ENCODE measurements around the gene HMG20A. TPM values are rescaled to one million over a fixed set of nuclear protein-coding genes. Genes with fewer than 3 reads are reported as not detected.

Gene HMG20A
- total RNA-seq (2016; rRNA removed; fragmentation: Illumina TruSeq; extraction: Trizol) = 28.0 and 39.7 TPM in 2 replicates
- total RNA-seq (2016; cell fraction: cytosol; rRNA removed; fragmentation: Illumina TruSeq; extraction: Trizol; ENCODE audit: low read depth) = 3.7 and 5.0 TPM in 2 replicates
- 28.9 and 36.4 TPM in 2 replicates for total RNA-seq (2016; cell fraction: insoluble cytoplasmic fraction; rRNA removed; fragmentation: Illumina TruSeq; extraction: Trizol)
- 10.3 and 10.6 TPM in 2 replicates for total RNA-seq (2016; cell fraction: membrane; rRNA removed; fragmentation: Illumina TruSeq; extraction: Trizol)
- total RNA-seq (2016; cell fraction: nucleus; rRNA removed; fragmentation: Illumina TruSeq; extraction: Trizol) = 20.2 and 31.6 TPM in 2 replicates
- polyA plus RNA-seq (2011; rRNA removed) = 27.4 and 35.2 TPM in 2 replicates
- 21.0 and 23.7 TPM in 2 replicates for polyA plus RNA-seq (2011; cell fraction: cytosol; rRNA removed)
- polyA plus RNA-seq (2011; cell fraction: nucleus; rRNA removed) = 23.0 and 26.1 TPM in 2 replicates
- 17.5 and 20.8 TPM in 2 replicates for polyA plus RNA-seq (2012)
- polyA plus RNA-seq (2016; cell fraction: cytosol; fragmentation: Illumina TruSeq; extraction: Trizol; ENCODE audit: low read depth) = 1.5 and 1.9 TPM in 2 replicates
- polyA plus RNA-seq (2016; cell fraction: insoluble cytoplasmic fraction; fragmentation: Illumina TruSeq; extraction: Trizol; ENCODE audit: low read depth) = 35.6 and 37.6 TPM in 2 replicates
- 5.9 and 6.7 TPM in 2 replicates for polyA plus RNA-seq (2016; cell fraction: membrane; fragmentation: Illumina TruSeq; extraction: Trizol; ENCODE audit: low read depth)
- 29.4 and 36.9 TPM in 2 replicates for polyA plus RNA-seq (2016; cell fraction: nucleus; fragmentation: Illumina TruSeq; extraction: Trizol; ENCODE audit: insufficient read depth, low read depth)
- polyA minus RNA-seq (2011; rRNA and poly(A)+ RNA removed; ENCODE audit: low replicate concordance) = 36.6 and 54.0 TPM in 2 replicates
- 36.0 and 37.3 TPM in 2 replicates for polyA minus RNA-seq (2011; cell fraction: cytosol; rRNA and poly(A)+ RNA removed)
- polyA minus RNA-seq (2011; cell fraction: nucleus; rRNA and poly(A)+ RNA removed) = 38.5 and 47.0 TPM in 2 replicates
- Bru-seq, nascent RNA = percentile 80 among the genes with signal in this experiment
- percentile 73 among the genes with signal in this experiment for BruChase-seq, experiment 1, labeled RNA remaining after a 6-hour chase
- BruChase-seq, experiment 2, labeled RNA remaining after a 2-hour chase = percentile 76 among the genes with signal in this experiment
- long read RNA-seq, experiment 1, full-length matches to known transcripts = 9 of 16 reads
- long read RNA-seq, experiment 1, partial matches to known transcripts = 6 of 16 reads
- long read RNA-seq, experiment 1, other reads (novel, unspliced or antisense) = 1 of 16 reads
- long read RNA-seq, experiment 2, full-length matches to known transcripts = 29 of 43 reads
- long read RNA-seq, experiment 2, partial matches to known transcripts = 6 of 43 reads
- long read RNA-seq, experiment 2, other reads (novel, unspliced or antisense) = 8 of 43 reads

- peaks cover 79% of the 10 kb centered on the region for H3K79me2 ChIP-seq (ENCODE audit: insufficient read depth, low read length)
- peak within 1 kb of the TSS; percentile 90 for H3K27ac ChIP-seq (ENCODE audit: extremely low read length, insufficient read depth, low read length)
- H3K27me3 ChIP-seq (ENCODE audit: control insufficient read depth in 1 of 2, insufficient read depth in 2 of 2, low read length in 2 of 2) = no peaks in the 10 kb centered on the region; a peak in 2 of 5 replicates
- H3K4me2 ChIP-seq (ENCODE audit: low read depth, low read length) = peak within 1 kb of the TSS; percentile 84
- peaks cover 64% of the 10 kb centered on the region for H3K4me1 ChIP-seq (ENCODE audit: insufficient read depth, low read length)
- ATAC-seq (peak; percentile 54), FAIRE-seq (peak; percentile 53), DNase-seq (ENCODE audit: low spot score) (peak; percentile 80)
- peak within 1 kb of the TSS; percentile 87 to 95 (median 95) for H3K4me3 ChIP-seq (replicated peaks in 1 of 3; ENCODE audit: insufficient read depth in 1 of 3, low read depth in 2 of 3, low read length in 3 of 3)
- H3K9ac ChIP-seq (ENCODE audit: insufficient read depth, low read depth, low read length) = peak within 1 kb of the TSS; percentile 89
- no peaks in the 10 kb centered on the region for H3K9me3 ChIP-seq (ENCODE audit: low read length)
- in situ Hi-C loops (cut with HindIII; ENCODE audit: extremely low pct_ligation_motif_present, low pct_unique_long_range_greater_than_20kb) (no loop called here), intact Hi-C loops (cut with micrococcal nuclease; ENCODE audit: unreplicated experiment) (no loop called here)
- no peaks in the 10 kb centered on the region for H3K36me3 ChIP-seq (replicated peaks in 1 of 2; ENCODE audit: control insufficient read depth in 1 of 2, insufficient read depth in 2 of 2, low read length in 2 of 2)
- ChIA-PET POLR2A (interaction anchor here (1.0 kb wide), 1 partner anchor 23 kb away, joined by 3 read pairs; no protein-coding TSS in a partner anchor), CTCF (ENCODE audit: low intra/inter-chr PET ratio, low total read pairs) (no interaction called here)
- H2AFZ ChIP-seq (ENCODE audit: low read length) = peak within 1 kb of the TSS; percentile 94
- H4K20me1 ChIP-seq (ENCODE audit: insufficient read depth, low read length) = peaks cover 6% of the 10 kb centered on the region; the same call in 1 of the 2 replicates
- TSS peak; percentile 57 for BruUV-seq (replicated peaks)
- under 1% methylated on average over 22 of the region's 25 CpGs for WGBS (ENCODE audit: low lambda C conversion rate)
- no peak; the same call in 1 of the 2 replicates for TF ChIP-seq ZNF607 (CRISPR knock-in tag; IDR thresholded peaks at IDR 0.05; ENCODE audit: borderline replicate concordance)
- TF ChIP-seq, protein P1, sequence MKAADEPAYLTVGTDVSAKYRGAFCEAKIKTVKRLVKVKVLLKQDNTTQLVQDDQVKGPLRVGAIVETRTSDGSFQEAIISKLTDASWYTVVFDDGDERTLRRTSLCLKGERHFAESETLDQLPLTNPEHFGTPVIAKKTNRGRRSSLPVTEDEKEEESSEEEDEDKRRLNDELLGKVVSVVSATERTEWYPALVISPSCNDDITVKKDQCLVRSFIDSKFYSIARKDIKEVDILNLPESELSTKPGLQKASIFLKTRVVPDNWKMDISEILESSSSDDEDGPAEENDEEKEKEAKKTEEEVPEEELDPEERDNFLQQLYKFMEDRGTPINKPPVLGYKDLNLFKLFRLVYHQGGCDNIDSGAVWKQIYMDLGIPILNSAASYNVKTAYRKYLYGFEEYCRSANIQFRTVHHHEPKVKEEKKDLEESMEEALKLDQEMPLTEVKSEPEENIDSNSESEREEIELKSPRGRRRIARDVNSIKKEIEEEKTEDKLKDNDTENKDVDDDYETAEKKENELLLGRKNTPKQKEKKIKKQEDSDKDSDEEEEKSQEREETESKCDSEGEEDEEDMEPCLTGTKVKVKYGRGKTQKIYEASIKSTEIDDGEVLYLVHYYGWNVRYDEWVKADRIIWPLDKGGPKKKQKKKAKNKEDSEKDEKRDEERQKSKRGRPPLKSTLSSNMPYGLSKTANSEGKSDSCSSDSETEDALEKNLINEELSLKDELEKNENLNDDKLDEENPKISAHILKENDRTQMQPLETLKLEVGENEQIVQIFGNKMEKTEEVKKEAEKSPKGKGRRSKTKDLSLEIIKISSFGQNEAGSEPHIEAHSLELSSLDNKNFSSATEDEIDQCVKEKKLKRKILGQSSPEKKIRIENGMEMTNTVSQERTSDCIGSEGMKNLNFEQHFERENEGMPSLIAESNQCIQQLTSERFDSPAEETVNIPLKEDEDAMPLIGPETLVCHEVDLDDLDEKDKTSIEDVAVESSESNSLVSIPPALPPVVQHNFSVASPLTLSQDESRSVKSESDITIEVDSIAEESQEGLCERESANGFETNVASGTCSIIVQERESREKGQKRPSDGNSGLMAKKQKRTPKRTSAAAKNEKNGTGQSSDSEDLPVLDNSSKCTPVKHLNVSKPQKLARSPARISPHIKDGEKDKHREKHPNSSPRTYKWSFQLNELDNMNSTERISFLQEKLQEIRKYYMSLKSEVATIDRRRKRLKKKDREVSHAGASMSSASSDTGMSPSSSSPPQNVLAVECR (CRISPR knock-in tag; IDR thresholded peaks at IDR 0.05; ENCODE audit: borderline replicate concordance) = peak; percentile 81
- no peak for TF ChIP-seq MTF2 (CRISPR knock-in tag; IDR thresholded peaks at IDR 0.05; ENCODE audit: borderline replicate concordance)
- peak; percentile 39; the same call in 1 of the 2 replicates for TF ChIP-seq SP140L (CRISPR knock-in tag; IDR thresholded peaks at IDR 0.05; ENCODE audit: borderline replicate concordance)
- TF ChIP-seq, protein P2, sequence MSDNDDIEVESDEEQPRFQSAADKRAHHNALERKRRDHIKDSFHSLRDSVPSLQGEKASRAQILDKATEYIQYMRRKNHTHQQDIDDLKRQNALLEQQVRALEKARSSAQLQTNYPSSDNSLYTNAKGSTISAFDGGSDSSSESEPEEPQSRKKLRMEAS (IDR thresholded peaks at IDR 0.05) = 0 out of 2 replicates have a peak, but pooled peaks have one; percentile 1
- no peak for TF ChIP-seq ZNF7 (CRISPR knock-in tag; IDR thresholded peaks at IDR 0.05)
- no peak for TF ChIP-seq ZBED4 (CRISPR knock-in tag; IDR thresholded peaks at IDR 0.05; ENCODE audit: borderline replicate concordance)
- peak; percentile 39 for TF ChIP-seq RBM39 (IDR thresholded peaks at IDR 0.05; ENCODE audit: low read depth, low read length, poor library complexity, severe bottlenecking)
Observed at GRCh38 chr15:77420610-77421369, at the start of gene HMG20A. Gene HMG20A, plus strand, starts transcription at chr15:77420888. Its CDS starts 37,520 bp downstream, at chr15:77458408.

All from HepG2 (cell line).